Small intestine (tissue), 16 donors: Measurements from ENCODE around the gene A3GALT2. TPM values are rescaled to one million over a fixed set of nuclear protein-coding genes. Genes with fewer than 3 reads are reported as not detected.
A peak's percentile ranks its signal among the peaks of the same experiment; 100 is the strongest.

ENCODE experiments used
- DNase-seq, 2 donors: peaks; one replicate each; pipeline versions ENCODE4 v3.0.0 to v3.0.0-alpha.2; 2013
- FAIRE-seq: peaks from 2 replicates; lab custom pipeline; 2012; peaks lifted over from hg19 to GRCh38; lab: Jason Lieb, UNC
- H3K27ac ChIP-seq, 3 donors: one replicate each; pipeline ENCODE4 v1.5.1; 2013; ENCODE audit warnings: low read length in 2 of 3, mild to moderate bottlenecking in 2 of 3, control low read depth in 1 of 3, inconsistent platforms in 1 of 3, low read depth in 1 of 3, moderate library complexity in 1 of 3
- H3K27me3 ChIP-seq, 3 donors: one replicate each; pipeline ENCODE4 v1.6.1; 2013; ENCODE audit warnings: low read length in 3 of 3, inconsistent platforms in 1 of 3; ENCODE audit not compliant: control insufficient read depth in 3 of 3, insufficient read depth in 3 of 3
- H3K36me3 ChIP-seq, 3 donors: one replicate each; pipeline ENCODE4 v1.6.1; 2013; ENCODE audit warnings: low read length in 3 of 3, inconsistent platforms in 1 of 3, low read depth in 1 of 3, mild to moderate bottlenecking in 1 of 3, moderate library complexity in 1 of 3; ENCODE audit not compliant: control insufficient read depth in 3 of 3, insufficient read depth in 2 of 3
- H3K4me1 ChIP-seq, 3 donors: one replicate each; pipeline ENCODE4 v1.6.1; 2013; ENCODE audit warnings: low read length in 2 of 3, inconsistent platforms in 1 of 3, low read depth in 1 of 3, mild to moderate bottlenecking in 1 of 3, moderate library complexity in 1 of 3; ENCODE audit not compliant: control insufficient read depth in 3 of 3, insufficient read depth in 2 of 3
- H3K4me3 ChIP-seq, 3 donors: one replicate each; pipeline ENCODE4 v1.5.1; 2013; ENCODE audit warnings: low read length in 3 of 3, control low read depth in 1 of 3, inconsistent platforms in 1 of 3, low read depth in 1 of 3, mild to moderate bottlenecking in 1 of 3, moderate library complexity in 1 of 3
- H3K9me3 ChIP-seq, 2 donors: one replicate each; pipeline ENCODE4 v1.6.1; 2013; ENCODE audit warnings: low read depth in 1 of 2, low read length in 1 of 2; ENCODE audit not compliant: control insufficient read depth in 2 of 2, insufficient read depth in 1 of 2
- WGBS, 3 donors: extraction: QIAGEN DNeasy Blood & Tissue Kit; methylation state at CpG; one replicate each; pipeline ENCODE4 v1.1.7; 2013; 5-methylcytosine and 5-hydroxymethylcytosine counted together
- long read RNA-seq, 10 donors: transcript quantifications; one replicate each; lab custom pipeline, GENCODE V29; 2026
- polyA plus RNA-seq, 4 donors: library from polyadenylated mRNA; stranded (reverse) in 3 of 4; unstranded in 1 of 4; fragments of 200-250 nt in 3 of 4; fragments of 120-200 nt in 1 of 4; gene quantifications; one replicate each; pipeline versions ENCODE4 v1.2.1 to v1.2.3, GENCODE V29; 2013
- donor health status: healthy with polysubstance abuse.
- donor health status: control.
- donor health status: control.
- donor health status: Bipolar disorder and iron deficiency.
- donor health status: healthy.

A3GALT2 gene
- polyA plus RNA-seq, result under 1 TPM in 1 of 4 donors, not detected in 3; 0.04 TPM
- long read RNA-seq, donor 1, result 0 reads
- long read RNA-seq, donor 2, result 0 reads
- long read RNA-seq, donor 3, result 0 reads
- long read RNA-seq, donor 4, result 0 reads
- long read RNA-seq, donor 5, result 0 reads
- long read RNA-seq, donor 6, result 0 reads
- long read RNA-seq, donor 7, result 0 reads
- long read RNA-seq, donor 8, result 0 reads
- long read RNA-seq, donor 9, result 0 reads
- long read RNA-seq, donor 10, result 0 reads

DNA sequence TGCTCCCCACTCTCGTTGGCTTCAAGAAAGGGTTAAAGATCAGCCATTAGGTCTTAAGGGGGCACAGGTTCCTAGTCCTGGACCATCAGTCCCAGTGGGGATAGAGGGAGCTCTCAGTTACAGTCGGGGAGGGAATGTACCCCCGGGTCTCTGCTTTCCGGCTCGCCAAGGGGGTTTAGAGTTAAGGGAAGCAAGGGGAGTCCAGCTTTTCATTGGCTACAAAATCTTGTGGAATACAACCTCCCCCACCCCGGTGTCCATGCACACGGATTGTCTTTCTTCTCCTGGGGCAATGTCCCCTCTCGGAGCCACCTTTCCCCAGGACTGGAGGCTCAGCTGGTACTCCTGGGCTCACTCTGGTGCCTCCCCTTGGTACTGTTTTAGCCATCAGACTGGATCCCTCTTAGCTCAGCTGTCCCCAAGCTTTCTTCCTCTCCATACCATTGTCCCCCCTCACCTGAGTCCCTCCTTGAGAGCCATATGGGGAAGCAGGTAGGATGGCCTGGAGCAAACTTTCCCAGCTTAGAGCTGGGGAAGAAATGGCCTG is at the start of gene A3GALT2:
A3GALT2 (minus strand) TSS at position 480 of the 547 bp plus-strand sequence; CDS start at position 480, 0 bp downstream.
- 65 to 70% (median 67%) methylated on average over 8 of the region's 8 CpGs for WGBS, 3 donors
- FAIRE-seq (no peak), DNase-seq (no peak)
- H3K9me3 ChIP-seq, result no peaks in the 10 kb centered on the region
- peaks cover 8 to 36% (median 16%) of the 10 kb centered on the region in 3 donors for H3K36me3 ChIP-seq
- no peak within 1 kb of the TSS for H3K4me3 ChIP-seq
- no peaks in the 10 kb centered on the region for H3K27me3 ChIP-seq
- no peaks in the 10 kb centered on the region for H3K4me1 ChIP-seq
- H3K27ac ChIP-seq, result no peak within 1 kb of the TSS

DNA sequence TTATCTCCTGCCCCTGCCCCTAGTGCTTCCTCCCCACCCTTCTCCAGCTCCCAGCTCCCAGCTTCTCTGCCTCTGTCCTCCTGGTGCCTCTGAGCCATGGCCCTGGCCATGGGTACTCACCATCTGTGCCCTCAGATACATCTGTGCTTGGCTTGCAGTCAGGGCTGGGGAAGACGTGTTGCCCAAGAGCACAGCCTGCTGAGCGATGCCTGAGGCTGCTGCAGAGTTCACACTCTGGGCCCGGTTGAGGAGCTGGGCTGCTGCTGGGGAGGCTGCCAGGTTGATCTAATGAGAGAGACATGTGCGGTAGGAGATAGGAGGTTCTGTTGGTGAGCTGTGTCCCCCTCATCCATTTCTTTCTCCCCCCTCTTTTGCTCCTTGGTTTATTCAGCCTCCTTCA is 49.4 kb upstream of the A3GALT2 start:
- WGBS, 3 donors, result 66 to 80% (median 67%) methylated on average over 4 of the region's 4 CpGs
- H3K9me3 ChIP-seq, result no peaks in the 10 kb centered on the region
- H3K4me1 ChIP-seq, result peaks cover 0 to 9% (median 0%) of the 10 kb centered on the region in 3 donors
- H3K36me3 ChIP-seq, result peaks cover 0 to 59% (median 0%) of the 10 kb centered on the region in 3 donors
- H3K27ac ChIP-seq, result no peak overlapping the region
- FAIRE-seq (no peak), DNase-seq (no peak)
- H3K4me3 ChIP-seq, result no peak overlapping the region
- H3K27me3 ChIP-seq, result no peaks in the 10 kb centered on the region

DNA sequence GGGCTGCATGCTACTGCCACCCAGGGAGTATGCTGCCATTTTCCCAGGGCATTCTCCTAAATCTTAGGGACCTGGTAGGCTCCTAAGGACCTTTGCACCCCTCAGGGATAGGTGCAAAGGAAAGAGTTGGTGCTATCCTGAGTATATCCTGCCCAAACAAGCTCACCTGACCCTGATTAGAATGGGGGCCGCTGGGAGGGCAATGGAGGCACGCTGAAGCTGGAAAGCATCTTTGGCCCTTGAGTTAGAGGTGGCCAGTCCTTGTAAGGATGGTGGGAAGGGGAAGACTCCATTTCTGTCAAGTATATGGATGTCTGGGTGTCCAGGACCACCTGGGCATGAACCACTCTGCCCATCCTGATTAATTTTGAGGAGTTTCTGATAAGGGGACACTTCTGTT is 48.9 kb upstream of the A3GALT2 start:
- FAIRE-seq (no peak), DNase-seq (no peak)
- WGBS, 3 donors, result 30 to 89% (median 72%) methylated on average over 2 of the region's 2 CpGs
- no peaks in the 10 kb centered on the region for H3K27me3 ChIP-seq
- H3K4me3 ChIP-seq, result no peak overlapping the region
- peaks cover 0 to 12% (median 0%) of the 10 kb centered on the region in 3 donors for H3K4me1 ChIP-seq
- peaks cover 0 to 64% (median 0%) of the 10 kb centered on the region in 3 donors for H3K36me3 ChIP-seq
- H3K9me3 ChIP-seq, result no peaks in the 10 kb centered on the region
- H3K27ac ChIP-seq, result no peak overlapping the region

DNA sequence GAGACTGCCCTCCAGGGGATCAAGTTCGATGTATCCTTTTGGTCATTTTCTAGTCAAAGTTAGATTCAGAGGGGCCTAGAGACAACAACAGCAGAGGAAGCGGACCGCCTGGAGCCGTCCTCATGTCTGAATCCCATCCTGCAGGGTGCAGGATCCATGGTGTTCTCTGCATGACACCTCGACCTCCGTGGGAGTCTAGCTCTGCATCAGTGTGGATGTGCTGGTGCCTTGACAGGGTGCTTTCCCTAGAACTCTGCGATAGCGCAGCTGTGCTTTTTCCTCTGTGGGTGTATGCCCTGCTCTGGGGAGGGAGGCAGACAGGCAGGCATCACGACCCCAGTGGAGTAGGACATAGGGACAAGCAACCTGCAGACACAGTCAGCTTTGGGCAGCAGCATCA is 48.2 kb upstream of the A3GALT2 start:
- FAIRE-seq, result no peak
- H3K27ac ChIP-seq, result no peak overlapping the region
- H3K4me1 ChIP-seq, result peaks cover 0 to 16% (median 0%) of the 10 kb centered on the region in 3 donors
- no peak overlapping the region for H3K4me3 ChIP-seq
- H3K36me3 ChIP-seq, result peaks cover 0 to 65% (median 0%) of the 10 kb centered on the region in 3 donors
- no peaks in the 10 kb centered on the region for H3K9me3 ChIP-seq
- WGBS, 3 donors, result 79 to 85% (median 85%) methylated on average over 9 of the region's 9 CpGs
- H3K27me3 ChIP-seq, result no peaks in the 10 kb centered on the region
- no peak for DNase-seq

DNA sequence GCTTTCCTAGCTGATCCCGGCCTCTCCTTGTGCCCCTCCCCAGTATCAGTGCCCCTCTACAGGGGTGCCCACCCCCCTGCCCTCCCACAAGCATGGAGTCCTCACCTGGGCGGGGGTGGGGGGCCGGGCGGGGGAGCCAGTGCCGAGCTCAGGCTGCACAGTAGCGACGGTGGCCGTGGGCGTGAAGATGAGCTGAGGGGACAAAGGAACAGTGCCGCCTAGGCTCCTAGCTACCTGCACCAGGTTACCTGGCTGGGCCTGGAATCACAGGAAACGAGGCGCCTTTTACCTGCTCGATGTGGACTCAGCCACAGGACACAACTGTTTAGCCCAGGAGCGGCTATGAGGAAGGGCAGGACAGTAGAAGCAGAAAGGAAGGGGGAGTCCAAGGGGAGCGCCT is 47.5 kb upstream of the A3GALT2 start:
- Histone ChIP-seq H3K9me3 (no peaks in the 10 kb centered on the region), H3K27ac (no peak overlapping the region), H3K27me3 (no peaks in the 10 kb centered on the region), H3K4me3 (no peak overlapping the region), H3K36me3 (peaks cover 0 to 61% (median 0%) of the 10 kb centered on the region in 3 donors), H3K4me1 (peaks cover 0 to 21% (median 0%) of the 10 kb centered on the region in 3 donors)
- FAIRE-seq (no peak), DNase-seq (no peak)
- 85 to 89% (median 86%) methylated on average over 15 of the region's 15 CpGs for WGBS, 3 donors

DNA sequence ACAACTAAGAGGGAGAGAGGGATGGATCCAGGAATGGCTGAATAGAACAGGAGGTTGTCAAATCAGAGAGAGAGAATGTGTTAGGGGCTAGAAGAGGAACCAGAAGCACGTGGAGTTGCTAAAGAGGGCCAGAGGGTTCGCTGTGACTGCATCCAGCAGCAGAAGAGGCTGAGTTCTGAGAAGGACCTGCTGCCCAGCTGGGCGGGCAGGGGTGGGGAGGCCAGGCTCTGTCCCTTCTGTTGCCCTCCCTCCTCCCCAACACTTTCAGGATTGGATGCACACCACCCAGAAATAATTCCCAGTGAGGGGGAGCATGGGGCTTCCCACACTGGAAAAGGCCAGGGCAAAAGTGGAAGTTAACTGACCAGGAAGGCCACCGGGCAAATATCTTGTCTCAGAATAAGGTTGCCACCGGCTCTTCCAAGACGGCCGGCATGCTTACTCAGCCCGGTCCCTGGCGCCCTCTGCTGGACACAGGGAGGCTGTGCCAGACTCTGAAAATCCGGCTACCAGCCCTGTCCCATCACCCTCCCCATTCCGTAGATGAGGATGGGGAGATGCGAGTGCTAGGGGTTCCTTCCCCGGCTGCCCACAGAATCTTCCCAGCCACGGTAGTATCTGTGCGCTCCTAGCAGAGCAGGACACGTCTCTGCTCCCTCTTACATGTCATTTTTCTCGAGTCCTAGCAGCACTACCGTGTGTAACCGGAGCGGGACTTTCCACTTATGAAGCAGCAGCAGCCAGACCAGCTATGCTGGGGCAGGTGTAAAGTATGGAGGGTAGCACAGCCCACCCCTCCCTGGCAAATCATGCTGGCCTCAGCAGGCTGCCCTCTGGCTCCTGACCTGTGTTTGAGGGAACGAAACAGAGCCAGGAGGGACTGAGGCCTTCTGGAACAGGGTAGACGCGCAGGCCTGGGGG is 46.8 kb upstream of the A3GALT2 start:
- H3K4me1 ChIP-seq, result peaks cover 0 to 24% (median 0%) of the 10 kb centered on the region in 3 donors
- peaks cover 0 to 61% (median 0%) of the 10 kb centered on the region in 3 donors for H3K36me3 ChIP-seq
- no peak overlapping the region for H3K4me3 ChIP-seq
- H3K27me3 ChIP-seq, result no peaks in the 10 kb centered on the region
- no peak for FAIRE-seq
- 28 to 34% (median 33%) methylated on average over 22 to 23 of the region's 23 CpGs for WGBS, 3 donors
- no peak overlapping the region for H3K27ac ChIP-seq
- H3K9me3 ChIP-seq, result no peaks in the 10 kb centered on the region
- peak; percentile 79 to 85 for DNase-seq

DNA sequence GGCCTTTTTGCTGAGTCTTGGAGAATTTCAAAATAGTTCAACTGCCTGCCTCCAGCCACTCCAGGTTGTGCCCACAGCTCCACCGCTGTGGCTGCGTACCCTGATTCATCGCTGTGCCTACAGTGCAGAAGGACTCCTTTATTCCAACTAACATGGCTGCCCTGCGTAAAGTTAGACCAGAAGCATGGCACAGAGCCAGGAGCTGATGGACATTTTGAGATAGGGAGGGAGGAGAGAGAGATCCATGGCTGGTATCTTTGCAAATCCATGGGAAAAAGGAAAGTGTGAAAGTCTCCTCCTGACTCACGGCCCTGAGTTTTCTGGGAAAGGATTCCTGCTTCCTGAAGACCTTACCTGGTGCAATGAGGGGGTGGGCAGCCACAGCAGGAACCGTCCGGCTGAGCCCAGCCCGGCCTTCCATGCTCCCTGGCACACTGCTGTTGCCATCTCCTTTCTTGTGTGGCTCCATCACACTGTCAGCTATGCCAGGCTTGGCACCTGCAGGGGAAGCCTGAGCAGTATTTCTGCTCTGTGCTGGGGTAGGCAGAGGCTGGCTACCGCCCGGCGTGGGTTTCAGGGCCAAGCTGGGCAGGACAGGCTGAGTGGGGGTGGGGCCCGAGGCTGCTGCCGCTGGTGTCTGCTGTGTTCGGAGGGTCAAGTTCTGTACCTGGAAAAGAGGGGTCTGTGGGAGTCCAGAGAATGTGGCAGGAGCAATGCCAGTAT is 46.0 kb upstream of the A3GALT2 start:
- Histone ChIP-seq H3K36me3 (peaks cover 0 to 53% (median 0%) of the 10 kb centered on the region in 3 donors), H3K27me3 (no peaks in the 10 kb centered on the region), H3K4me1 (peaks cover 0 to 24% (median 0%) of the 10 kb centered on the region in 3 donors), H3K4me3 (no peak overlapping the region), H3K9me3 (no peaks in the 10 kb centered on the region), H3K27ac (no peak overlapping the region)
- 81 to 82% (median 82%) methylated on average over 14 of the region's 14 CpGs for WGBS, 3 donors
- DNase-seq, result no peak
- FAIRE-seq, result no peak
